GM12878 (cell line): ENCODE measurements around the gene SNTN.

Source experiments
- ATF2 ChIP-seq: IDR thresholded peaks from 2 replicates; pipeline ENCODE4 v1.6.1; 2012; ENCODE audit warnings: low read length, inconsistent platforms
- ELK1 ChIP-seq: IDR thresholded peaks from 2 replicates; pipeline ENCODE4 v1.6.1; 2012; ENCODE audit warnings: low read depth, low read length, improper control_type of control experiment
- FOXM1 ChIP-seq: IDR thresholded peaks from 2 replicates; pipeline ENCODE4 v1.6.1; 2012; ENCODE audit warnings: low read depth, mild to moderate bottlenecking, inconsistent platforms, low read length, moderate library complexity
- POLR2A ChIP-seq: IDR thresholded peaks from 2 replicates; pipeline ENCODE4 v1.6.1; 2011; ENCODE audit warnings: low read depth, mild to moderate bottlenecking, low read length
- RCOR1 ChIP-seq: conservative IDR thresholded peaks from 2 replicates; pipeline ENCODE4 v1.6.1; 2012; ENCODE audit warnings: low read depth, low read length, improper control_type of control experiment
- TF ChIP-seq, protein P1 (sequence below), 3 experiments: IDR thresholded peaks in 2 of 3; conservative IDR thresholded peaks in 1 of 3; 2 replicates each; pipeline ENCODE4 v1.5.1; 2011; ENCODE audit warnings: low read depth in 3 of 3, low read length in 3 of 3, mild to moderate bottlenecking in 3 of 3, control low read depth in 2 of 3, moderate library complexity in 2 of 3, inconsistent platforms in 1 of 3, mixed read lengths in 1 of 3; ENCODE audit not compliant: control insufficient read depth in 2 of 3, insufficient read depth in 1 of 3; ENCODE audit errors: extremely low read depth in 1 of 3
- TF ChIP-seq, protein P2 (sequence below): IDR thresholded peaks from 2 replicates; pipeline ENCODE4 v1.6.1; 2012; ENCODE audit warnings: low read depth, low read length, improper control_type of control experiment

- TF ChIP-seq, protein P1, sequence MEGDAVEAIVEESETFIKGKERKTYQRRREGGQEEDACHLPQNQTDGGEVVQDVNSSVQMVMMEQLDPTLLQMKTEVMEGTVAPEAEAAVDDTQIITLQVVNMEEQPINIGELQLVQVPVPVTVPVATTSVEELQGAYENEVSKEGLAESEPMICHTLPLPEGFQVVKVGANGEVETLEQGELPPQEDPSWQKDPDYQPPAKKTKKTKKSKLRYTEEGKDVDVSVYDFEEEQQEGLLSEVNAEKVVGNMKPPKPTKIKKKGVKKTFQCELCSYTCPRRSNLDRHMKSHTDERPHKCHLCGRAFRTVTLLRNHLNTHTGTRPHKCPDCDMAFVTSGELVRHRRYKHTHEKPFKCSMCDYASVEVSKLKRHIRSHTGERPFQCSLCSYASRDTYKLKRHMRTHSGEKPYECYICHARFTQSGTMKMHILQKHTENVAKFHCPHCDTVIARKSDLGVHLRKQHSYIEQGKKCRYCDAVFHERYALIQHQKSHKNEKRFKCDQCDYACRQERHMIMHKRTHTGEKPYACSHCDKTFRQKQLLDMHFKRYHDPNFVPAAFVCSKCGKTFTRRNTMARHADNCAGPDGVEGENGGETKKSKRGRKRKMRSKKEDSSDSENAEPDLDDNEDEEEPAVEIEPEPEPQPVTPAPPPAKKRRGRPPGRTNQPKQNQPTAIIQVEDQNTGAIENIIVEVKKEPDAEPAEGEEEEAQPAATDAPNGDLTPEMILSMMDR (IDR thresholded peaks at IDR 0.05 in 2 of 3, conservative IDR thresholded peaks at IDR 0.05 in 1 of 3; ENCODE audit: control insufficient read depth in 2 of 3, extremely low read depth in 1 of 3, insufficient read depth in 1 of 3, low read depth in 3 of 3, low read length in 3 of 3) = no peak
- no peak for TF ChIP-seq ATF2
- TF ChIP-seq FOXM1 = no peak
- TF ChIP-seq ELK1 = no peak
- TF ChIP-seq, protein P2, sequence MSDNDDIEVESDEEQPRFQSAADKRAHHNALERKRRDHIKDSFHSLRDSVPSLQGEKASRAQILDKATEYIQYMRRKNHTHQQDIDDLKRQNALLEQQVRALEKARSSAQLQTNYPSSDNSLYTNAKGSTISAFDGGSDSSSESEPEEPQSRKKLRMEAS = no peak
- TF ChIP-seq RCOR1 = no peak
- no peak for TF ChIP-seq POLR2A
Measured at GRCh38 chr3:63613561-63613960, 38.9 kb upstream of the SNTN start.
